ENCODE data around the gene ABCB1.

GRCh38 chr7:87513735-87514335, 86.8 kb downstream of the ABCB1 start:
- TF ChIP-seq CTCF (IDR thresholded peaks at IDR 0.05) (no peak), EZH2phosphoT487 (IDR thresholded peaks at IDR 0.05) (no peak), EZH2 (IDR thresholded peaks at IDR 0.05) (no peak)
